Keratinocyte (primary cell): ENCODE data around the gene ALS2CL.

Experiments
- EZH2 ChIP-seq: IDR thresholded peaks from one replicate; pipeline ENCODE4 v1.6.1; 2012; ENCODE audit warnings: inconsistent platforms, mild to moderate bottlenecking, low read length, moderate library complexity
- TF ChIP-seq, protein P1 (sequence below), 3 experiments: IDR thresholded peaks in 1 of 3; conservative IDR thresholded peaks in 1 of 3; optimal IDR thresholded peaks in 1 of 3; 2 replicates in 2 of 3; 3 replicates in 1 of 3; pipeline versions ENCODE3 to v1.5.1; 2011; ENCODE audit warnings: low read length in 3 of 3, mild to moderate bottlenecking in 3 of 3, moderate library complexity in 2 of 3, control low read depth in 1 of 3, inconsistent platforms in 1 of 3; ENCODE audit not compliant: insufficient read depth in 2 of 3; ENCODE audit errors: extremely low read depth in 1 of 3

DNA sequence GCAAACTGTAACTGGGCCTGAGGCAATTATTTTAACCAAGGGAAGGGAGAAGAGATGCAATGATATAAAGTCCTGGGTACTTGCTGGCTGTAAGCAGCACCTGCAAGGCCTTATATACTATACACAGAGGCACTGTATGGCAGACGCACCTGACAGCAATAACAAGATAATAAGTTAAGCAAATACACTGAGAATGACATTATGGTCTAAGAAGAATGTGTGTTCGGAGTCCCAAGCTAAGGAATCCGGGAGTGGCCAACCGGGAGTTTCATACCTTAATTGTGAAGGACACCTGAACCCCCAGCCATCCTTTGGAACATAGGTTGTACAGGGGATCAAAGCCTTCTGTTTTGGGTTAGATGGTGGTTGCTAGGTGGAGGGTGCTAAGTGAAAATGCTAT, 67.4 kb downstream of the ALS2CL start:
- TF ChIP-seq, protein P1, sequence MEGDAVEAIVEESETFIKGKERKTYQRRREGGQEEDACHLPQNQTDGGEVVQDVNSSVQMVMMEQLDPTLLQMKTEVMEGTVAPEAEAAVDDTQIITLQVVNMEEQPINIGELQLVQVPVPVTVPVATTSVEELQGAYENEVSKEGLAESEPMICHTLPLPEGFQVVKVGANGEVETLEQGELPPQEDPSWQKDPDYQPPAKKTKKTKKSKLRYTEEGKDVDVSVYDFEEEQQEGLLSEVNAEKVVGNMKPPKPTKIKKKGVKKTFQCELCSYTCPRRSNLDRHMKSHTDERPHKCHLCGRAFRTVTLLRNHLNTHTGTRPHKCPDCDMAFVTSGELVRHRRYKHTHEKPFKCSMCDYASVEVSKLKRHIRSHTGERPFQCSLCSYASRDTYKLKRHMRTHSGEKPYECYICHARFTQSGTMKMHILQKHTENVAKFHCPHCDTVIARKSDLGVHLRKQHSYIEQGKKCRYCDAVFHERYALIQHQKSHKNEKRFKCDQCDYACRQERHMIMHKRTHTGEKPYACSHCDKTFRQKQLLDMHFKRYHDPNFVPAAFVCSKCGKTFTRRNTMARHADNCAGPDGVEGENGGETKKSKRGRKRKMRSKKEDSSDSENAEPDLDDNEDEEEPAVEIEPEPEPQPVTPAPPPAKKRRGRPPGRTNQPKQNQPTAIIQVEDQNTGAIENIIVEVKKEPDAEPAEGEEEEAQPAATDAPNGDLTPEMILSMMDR (optimal IDR thresholded peaks at IDR 0.05 in 1 of 3, IDR thresholded peaks at IDR 0.05 in 1 of 3, conservative IDR thresholded peaks at IDR 0.05 in 1 of 3; ENCODE audit: extremely low read depth in 1 of 3, insufficient read depth in 2 of 3, low read length in 3 of 3), result no peak
- no peak for TF ChIP-seq EZH2
